Endothelial cell of umbilical vein (primary cell): ENCODE measurements around the gene MED19. TPM values are rescaled to one million over a fixed set of nuclear protein-coding genes. Genes with fewer than 3 reads are reported as not detected.

Experiments used
- Bru-seq: library from RNA; stranded (reverse); fragments of 400-500 nt; gene quantifications from one replicate; lab custom pipeline; 2021; lab: Mats Ljungman, UMichigan
- BruChase-seq, 2 experiments: library from RNA; stranded (reverse); fragments of 400-500 nt; gene quantifications; one replicate each; lab custom pipeline; 2021; lab: Mats Ljungman, UMichigan
- BruUV-seq: library from RNA; stranded (reverse); fragments of 400-500 nt; replicated peaks from 2 replicates; lab custom pipeline; 2021; lab: Mats Ljungman, UMichigan
- CTCF ChIA-PET: fragments of 300-600, 350-600 bp; sonication (Branson Sonifier 250); formaldehyde crosslinking; loops from one replicate; lab custom pipeline; 2021; ENCODE audit warnings: antibody characterized with exemption, inconsistent platforms; lab: Charles Lee
- POLR2A ChIA-PET: fragments of 300-600, 350-600 bp; sonication (Branson Sonifier 250); formaldehyde crosslinking; loops from one replicate; lab custom pipeline; 2021; ENCODE audit warnings: antibody characterized with exemption, inconsistent platforms; lab: Charles Lee
- DNase-seq: peaks from one replicate; pipeline ENCODE4 v3.0.0-alpha.2; 2011; ENCODE audit warnings: low read depth, low spot score
- FAIRE-seq: peaks from 2 replicates; lab custom pipeline; 2011; peaks lifted over from hg19 to GRCh38; lab: Jason Lieb, UNC
- H2AFZ ChIP-seq: 2 replicates; pipeline ENCODE4 v1.6.0; 2012; ENCODE audit warnings: low read depth, low read length, control low read depth, inconsistent platforms
- H3K27ac ChIP-seq: 2 replicates; pipeline ENCODE4 v1.5.1; 2011; ENCODE audit warnings: low read depth, mild to moderate bottlenecking, control low read depth, low read length, moderate library complexity; ENCODE audit not compliant: insufficient read depth
- H3K27me3 ChIP-seq, 2 experiments: 2 replicates each; pipeline versions ENCODE4 v1.6.0 to v1.6.1; 2011; ENCODE audit warnings: low read length in 2 of 2, mixed read lengths in 1 of 2; ENCODE audit not compliant: control insufficient read depth in 2 of 2, insufficient read depth in 2 of 2
- H3K36me3 ChIP-seq, 2 experiments: 2 replicates in 1 of 2; 3 replicates in 1 of 2; pipeline ENCODE4 v1.5.1; 2011; ENCODE audit warnings: low read length in 2 of 2, mild to moderate bottlenecking in 1 of 2, moderate library complexity in 1 of 2; ENCODE audit not compliant: control insufficient read depth in 2 of 2, insufficient read depth in 2 of 2; ENCODE audit errors: extremely low read depth in 1 of 2
- H3K4me1 ChIP-seq: 3 replicates; pipeline ENCODE4 v1.5.1; 2011; ENCODE audit warnings: mild to moderate bottlenecking, low read length; ENCODE audit not compliant: control insufficient read depth, insufficient read depth; ENCODE audit errors: extremely low read depth
- H3K4me2 ChIP-seq: 2 replicates; pipeline ENCODE4 v1.6.1; 2011; ENCODE audit warnings: low read length, control low read depth, mixed read lengths; ENCODE audit not compliant: insufficient read depth
- H3K4me3 ChIP-seq, 3 experiments: fragments of 200-600 bp in 1 of 3; sonication (generic), shearing (Covaris generic) in 1 of 3; replicated peaks in 1 of 3; 2 replicates each; pipeline ENCODE4 v1.5.1; 2011 to 2016; ENCODE audit warnings: control low read depth in 3 of 3, low read length in 3 of 3, mild to moderate bottlenecking in 2 of 3, inconsistent platforms in 1 of 3, low read depth in 1 of 3, moderate library complexity in 1 of 3; ENCODE audit not compliant: insufficient read depth in 1 of 3
- H3K79me2 ChIP-seq: 2 replicates; pipeline ENCODE4 v1.6.0; 2012; ENCODE audit warnings: low read length, inconsistent platforms; ENCODE audit not compliant: control insufficient read depth, insufficient read depth
- H3K9ac ChIP-seq: replicated peaks from 2 replicates; pipeline ENCODE3; 2011; ENCODE audit warnings: low read length, control low read depth; ENCODE audit not compliant: insufficient read depth; ENCODE audit errors: extremely low read depth
- H3K9me1 ChIP-seq: replicated peaks from 3 replicates; pipeline ENCODE4 v1.6.0; 2011; ENCODE audit warnings: mild to moderate bottlenecking, low read length; ENCODE audit not compliant: control insufficient read depth, insufficient read depth; ENCODE audit errors: extremely low read depth
- H3K9me3 ChIP-seq: replicated peaks from 2 replicates; pipeline ENCODE4 v1.5.1; 2012; ENCODE audit warnings: low read length, inconsistent platforms; ENCODE audit not compliant: control insufficient read depth, insufficient read depth
- H4K20me1 ChIP-seq: replicated peaks from 2 replicates; pipeline ENCODE3; 2011; ENCODE audit warnings: mild to moderate bottlenecking, low read length; ENCODE audit not compliant: control insufficient read depth, insufficient read depth; ENCODE audit errors: extremely low read depth
- EZH2 ChIP-seq: IDR thresholded peaks from 2 replicates; pipeline ENCODE4 v1.6.1; 2012; ENCODE audit warnings: borderline replicate concordance, low read depth, mild to moderate bottlenecking, moderate library complexity, low read length, inconsistent platforms; ENCODE audit not compliant: severe bottlenecking
- FOS ChIP-seq: IDR thresholded peaks from 2 replicates; pipeline ENCODE4 v1.6.1; 2011; ENCODE audit warnings: mild to moderate bottlenecking, low read length, moderate library complexity, borderline replicate concordance; ENCODE audit not compliant: insufficient read depth
- GATA2 ChIP-seq: IDR thresholded peaks from 2 replicates; pipeline ENCODE4 v1.7.0; 2011; ENCODE audit warnings: low read depth, mild to moderate bottlenecking, moderate library complexity, mixed read lengths, low read length; ENCODE audit not compliant: insufficient read length, insufficient read depth
- JUN ChIP-seq: IDR thresholded peaks from 2 replicates; pipeline ENCODE4 v1.6.1; 2011; ENCODE audit warnings: borderline replicate concordance, low read depth; ENCODE audit not compliant: insufficient read length, insufficient read depth
- MYC ChIP-seq: IDR thresholded peaks from one replicate; pipeline ENCODE4 v1.6.1; 2011; ENCODE audit warnings: mild to moderate bottlenecking, low read depth, low read length
- POLR2A ChIP-seq: IDR thresholded peaks from 2 replicates; pipeline ENCODE4 v1.6.1; 2012; ENCODE audit warnings: low read depth, mild to moderate bottlenecking, control low read depth, low read length
- POLR2AphosphoS5 ChIP-seq: IDR thresholded peaks from 2 replicates; pipeline ENCODE4 v1.6.1; 2012; ENCODE audit warnings: low read depth, mild to moderate bottlenecking, control low read depth, low read length, moderate library complexity; ENCODE audit not compliant: insufficient read depth
- dilution Hi-C: fragments of 300-500 bp; cut with MboI; formaldehyde crosslinking; loops from one replicate; pipeline ENCODE4 v1.15.0; 2019; ENCODE audit warnings: low sequenced_read_pairs; ENCODE audit not compliant: extremely low pct_ligation_motif_present
- intact Hi-C: fragments of 100-400 bp; cut with micrococcal nuclease; formaldehyde crosslinking; loops from one replicate; pipeline ENCODE4 v1.10.0; 2022
- long read RNA-seq: library from polyadenylated mRNA; stranded (forward); transcript quantifications from one replicate; pipeline ENCODE4 v2.0.0, GENCODE V29; 2021
- polyA minus RNA-seq, 3 experiments: library from RNA; depleted of rRNA, polyadenylated mRNA; stranded (reverse); fragments of >200 nt; gene quantifications; 1 replicate in 1 of 3; 2 replicates in 2 of 3; pipeline ENCODE4 v1.2.3, GENCODE V29; 2011
- polyA plus RNA-seq, 4 experiments: library from polyadenylated mRNA; depleted of rRNA in 3 of 4; stranded (reverse) in 3 of 4; unstranded in 1 of 4; fragments of >200 nt; gene quantifications; 2 replicates each; pipeline versions ENCODE4 v1.2.1 to v1.2.3, GENCODE V29; 2011 to 2012; ENCODE audit warnings: missing spikeins in 1 of 4
- total RNA-seq: library from RNA; stranded (reverse); gene quantifications from 2 replicates; pipeline ENCODE4 v1.2.3, GENCODE V29; 2021
- TF ChIP-seq, protein P1 (sequence below): IDR thresholded peaks from 2 replicates; pipeline ENCODE4 v1.6.1; 2011; ENCODE audit not compliant: insufficient read depth, insufficient read length
- TF ChIP-seq, protein P2 (sequence below), 2 donors: IDR thresholded peaks; 1 replicate in 1 of 2; 2 replicates in 1 of 2; pipeline ENCODE4 v1.5.1; 2011; ENCODE audit warnings: low read length in 2 of 2, mild to moderate bottlenecking in 2 of 2, moderate library complexity in 2 of 2, control low read depth in 1 of 2, inconsistent platforms in 1 of 2, low read depth in 1 of 2; ENCODE audit not compliant: insufficient read depth in 1 of 2; ENCODE audit errors: extremely low read depth in 1 of 2

MED19 gene, protein sequence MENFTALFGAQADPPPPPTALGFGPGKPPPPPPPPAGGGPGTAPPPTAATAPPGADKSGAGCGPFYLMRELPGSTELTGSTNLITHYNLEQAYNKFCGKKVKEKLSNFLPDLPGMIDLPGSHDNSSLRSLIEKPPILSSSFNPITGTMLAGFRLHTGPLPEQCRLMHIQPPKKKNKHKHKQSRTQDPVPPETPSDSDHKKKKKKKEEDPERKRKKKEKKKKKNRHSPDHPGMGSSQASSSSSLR
- total RNA-seq (25.1 TPM in 2 replicates), polyA plus RNA-seq (48.0 and 80.3 TPM in 2 replicates), polyA minus RNA-seq (12.7 and 14.7 TPM in 2 replicates), Bru-seq, nascent RNA (percentile 69 among the genes with signal in this experiment), BruChase-seq, experiment 1, labeled RNA remaining after a 6-hour chase (percentile 68 among the genes with signal in this experiment), BruChase-seq, experiment 2, labeled RNA remaining after a 2-hour chase (percentile 72 among the genes with signal in this experiment)
- 31.8 and 39.5 TPM in 2 replicates for polyA plus RNA-seq (2011; cell fraction: cytosol; rRNA removed)
- 26.4 and 31.3 TPM in 2 replicates for polyA plus RNA-seq (2011; cell fraction: nucleus; rRNA removed)
- 29.3 and 31.3 TPM in 2 replicates for polyA plus RNA-seq (2012)
- 12.0 TPM for polyA minus RNA-seq (2011; cell fraction: cytosol; rRNA and poly(A)+ RNA removed)
- 11.3 and 14.3 TPM in 2 replicates for polyA minus RNA-seq (2011; cell fraction: nucleus; rRNA and poly(A)+ RNA removed)
- long read RNA-seq, transcript MED19-202 (5 exons, 1,203 nt): major isoform, 198 of 211 reads
- long read RNA-seq, partial matches to known transcripts: 3 of 211 reads
- long read RNA-seq, other reads (novel, unspliced or antisense): 5 of 211 reads

DNA sequence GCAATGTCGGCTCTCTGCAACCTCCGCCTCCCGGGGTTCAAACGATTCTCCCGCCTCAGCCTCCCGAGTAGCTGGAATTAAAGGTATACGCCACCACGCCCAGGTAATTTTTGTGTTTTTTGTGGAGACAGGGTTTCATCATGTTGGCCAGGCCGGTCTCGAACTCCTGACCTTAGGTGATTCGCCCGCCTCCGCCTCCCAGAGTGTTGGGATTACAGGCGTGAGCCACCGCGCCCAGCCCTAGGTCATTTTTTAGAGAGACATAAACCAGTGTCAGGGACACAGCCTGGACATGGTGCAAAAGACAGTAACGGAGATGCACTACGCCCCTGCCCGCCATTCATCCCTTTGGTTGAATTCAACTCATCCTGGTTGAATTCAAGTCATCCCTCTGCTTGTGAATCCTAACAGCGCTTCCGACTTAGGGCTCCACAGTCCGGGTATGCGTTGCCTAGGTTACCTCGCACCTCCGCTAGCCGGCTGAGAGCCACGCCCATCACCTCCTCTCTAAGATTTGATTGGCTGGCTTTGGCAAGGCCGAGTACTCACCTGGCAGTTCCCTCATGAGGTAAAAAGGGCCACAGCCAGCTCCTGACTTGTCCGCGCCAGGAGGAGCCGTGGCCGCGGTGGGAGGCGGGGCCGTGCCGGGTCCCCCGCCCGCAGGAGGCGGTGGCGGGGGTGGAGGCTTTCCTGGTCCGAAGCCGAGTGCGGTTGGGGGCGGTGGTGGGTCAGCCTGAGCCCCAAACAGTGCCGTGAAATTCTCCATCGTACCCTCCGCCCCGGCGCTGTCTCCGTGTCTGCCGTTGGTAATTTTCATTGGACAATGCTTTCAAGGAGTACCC, at the start of gene MED19:
Gene MED19 (minus strand): TSS at position 802 of the 842 bp plus-strand sequence. CDS start 36 bp downstream, at position 766.
- FAIRE-seq: no peak
- ChIA-PET CTCF (interaction anchor here (0.6 to 4.1 kb wide), 4 partner anchors 30 to 90 kb away, joined by 3 to 21 read pairs (median 3); no protein-coding TSS in a partner anchor), POLR2A (interaction anchor here (0.6 to 1.1 kb wide), 6 partner anchors 19 to 97 kb away, joined by 3 to 4 read pairs (median 3); partner anchors contain the start of genes CTNND1 and SELENOH)
- peak within 1 kb of the TSS; percentile 71 for H2AFZ ChIP-seq
- peak within 1 kb of the TSS; percentile 67 for H3K27ac ChIP-seq
- BruUV-seq: TSS peak; percentile 68
- peaks cover 44% of the 10 kb centered on the region for H3K79me2 ChIP-seq
- H3K4me3 ChIP-seq: peak within 1 kb of the TSS; percentile 64 to 100 (median 78)
- no peaks in the 10 kb centered on the region for H3K36me3 ChIP-seq
- H3K4me1 ChIP-seq: peaks cover 18% of the 10 kb centered on the region
- peak; percentile 49 for TF ChIP-seq POLR2A
- TF ChIP-seq EZH2: no peak
- no peak for TF ChIP-seq MYC
- TF ChIP-seq POLR2AphosphoS5: peak; percentile 23
- TF ChIP-seq, protein P1, sequence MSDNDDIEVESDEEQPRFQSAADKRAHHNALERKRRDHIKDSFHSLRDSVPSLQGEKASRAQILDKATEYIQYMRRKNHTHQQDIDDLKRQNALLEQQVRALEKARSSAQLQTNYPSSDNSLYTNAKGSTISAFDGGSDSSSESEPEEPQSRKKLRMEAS: no peak
- TF ChIP-seq GATA2: no peak
- TF ChIP-seq, protein P2, sequence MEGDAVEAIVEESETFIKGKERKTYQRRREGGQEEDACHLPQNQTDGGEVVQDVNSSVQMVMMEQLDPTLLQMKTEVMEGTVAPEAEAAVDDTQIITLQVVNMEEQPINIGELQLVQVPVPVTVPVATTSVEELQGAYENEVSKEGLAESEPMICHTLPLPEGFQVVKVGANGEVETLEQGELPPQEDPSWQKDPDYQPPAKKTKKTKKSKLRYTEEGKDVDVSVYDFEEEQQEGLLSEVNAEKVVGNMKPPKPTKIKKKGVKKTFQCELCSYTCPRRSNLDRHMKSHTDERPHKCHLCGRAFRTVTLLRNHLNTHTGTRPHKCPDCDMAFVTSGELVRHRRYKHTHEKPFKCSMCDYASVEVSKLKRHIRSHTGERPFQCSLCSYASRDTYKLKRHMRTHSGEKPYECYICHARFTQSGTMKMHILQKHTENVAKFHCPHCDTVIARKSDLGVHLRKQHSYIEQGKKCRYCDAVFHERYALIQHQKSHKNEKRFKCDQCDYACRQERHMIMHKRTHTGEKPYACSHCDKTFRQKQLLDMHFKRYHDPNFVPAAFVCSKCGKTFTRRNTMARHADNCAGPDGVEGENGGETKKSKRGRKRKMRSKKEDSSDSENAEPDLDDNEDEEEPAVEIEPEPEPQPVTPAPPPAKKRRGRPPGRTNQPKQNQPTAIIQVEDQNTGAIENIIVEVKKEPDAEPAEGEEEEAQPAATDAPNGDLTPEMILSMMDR (IDR thresholded peaks at IDR 0.05; ENCODE audit: extremely low read depth in 1 of 2, insufficient read depth in 1 of 2, low read depth in 1 of 2, low read length in 2 of 2): no peak
- no peak for TF ChIP-seq FOS
- TF ChIP-seq JUN: no peak
- no peaks in the 10 kb centered on the region for H3K27me3 ChIP-seq
- intact Hi-C loops: loop anchor here (1.0 to 2.0 kb wide), 7 partner anchors 30 to 867 kb away; partner anchors contain the start of genes CTNND1, SELENOH and ZFP91
- no peaks in the 10 kb centered on the region for H3K9me1 ChIP-seq
- no peaks in the 10 kb centered on the region for H3K9me3 ChIP-seq
- dilution Hi-C loops: no loop called here
- H3K4me2 ChIP-seq: peak within 1 kb of the TSS; percentile 74
- no peaks in the 10 kb centered on the region for H4K20me1 ChIP-seq
- no peak for DNase-seq
- peak within 1 kb of the TSS; percentile 88 for H3K9ac ChIP-seq
